HG03196 (cell line): ENCODE measurements around the gene PABPN1L.

Experiments used
- ATAC-seq: cut with Tn5 transposase; IDR thresholded peaks from one replicate; pipeline ENCODE4 v1.9.1; 2021; ENCODE audit not compliant: unreplicated experiment

PABPN1L gene

DNA sequence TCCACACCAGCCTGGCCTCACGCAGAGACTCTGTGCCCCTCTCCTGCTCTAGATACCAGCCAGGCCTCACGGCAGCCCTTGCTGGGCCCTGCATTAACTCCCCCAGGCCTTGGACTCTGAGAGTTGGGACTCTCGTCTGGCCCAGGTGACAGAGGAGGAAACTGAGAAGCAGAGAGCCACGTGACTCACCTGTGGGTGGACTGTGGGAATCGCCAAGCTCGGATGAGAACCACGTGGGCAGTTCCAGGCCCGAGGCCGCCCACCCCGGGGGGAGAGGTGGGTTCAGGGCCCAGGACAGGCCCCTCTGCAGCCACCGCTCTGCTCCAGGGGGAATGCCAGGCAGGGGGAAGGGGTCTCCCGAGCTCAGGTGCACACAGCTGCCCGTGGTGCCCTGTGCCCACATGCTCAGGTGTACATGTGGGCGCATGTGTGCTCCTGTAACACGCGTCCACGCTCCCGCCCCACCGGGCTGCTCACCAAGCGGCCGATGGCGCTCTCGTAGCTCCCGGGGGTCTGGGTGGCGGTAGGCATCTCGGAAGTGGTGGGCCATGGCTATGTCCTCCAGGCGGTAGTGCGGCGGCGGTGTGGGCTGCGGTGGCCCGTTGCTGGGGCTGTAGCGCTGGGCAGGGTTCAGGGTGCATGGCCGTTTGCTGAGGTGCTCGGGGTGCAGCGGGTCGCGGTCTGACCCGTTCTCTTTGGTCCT is 18.3 kb upstream of the PABPN1L start:
- ATAC-seq: no peak

DNA sequence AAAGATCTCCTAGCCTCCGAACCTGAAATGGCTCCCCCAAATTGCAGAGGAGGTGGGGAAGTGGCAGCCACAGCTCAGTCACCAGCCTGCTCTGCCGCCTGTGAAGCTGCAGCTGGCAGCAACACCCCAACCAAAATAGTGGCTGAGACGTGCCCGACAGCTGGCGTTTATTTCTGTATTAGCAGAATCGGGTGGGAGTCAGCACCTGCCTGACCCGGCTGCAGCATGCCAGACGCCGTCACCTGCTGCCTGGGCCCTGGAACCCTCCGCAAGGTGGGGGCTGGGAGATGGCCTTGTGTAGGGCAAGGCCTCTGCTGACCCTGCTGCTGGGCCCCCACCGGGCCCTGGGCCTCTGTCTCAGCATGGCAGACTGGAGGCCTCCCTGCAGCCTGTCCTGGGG is 17.5 kb upstream of the PABPN1L start:
- no peak for ATAC-seq

DNA sequence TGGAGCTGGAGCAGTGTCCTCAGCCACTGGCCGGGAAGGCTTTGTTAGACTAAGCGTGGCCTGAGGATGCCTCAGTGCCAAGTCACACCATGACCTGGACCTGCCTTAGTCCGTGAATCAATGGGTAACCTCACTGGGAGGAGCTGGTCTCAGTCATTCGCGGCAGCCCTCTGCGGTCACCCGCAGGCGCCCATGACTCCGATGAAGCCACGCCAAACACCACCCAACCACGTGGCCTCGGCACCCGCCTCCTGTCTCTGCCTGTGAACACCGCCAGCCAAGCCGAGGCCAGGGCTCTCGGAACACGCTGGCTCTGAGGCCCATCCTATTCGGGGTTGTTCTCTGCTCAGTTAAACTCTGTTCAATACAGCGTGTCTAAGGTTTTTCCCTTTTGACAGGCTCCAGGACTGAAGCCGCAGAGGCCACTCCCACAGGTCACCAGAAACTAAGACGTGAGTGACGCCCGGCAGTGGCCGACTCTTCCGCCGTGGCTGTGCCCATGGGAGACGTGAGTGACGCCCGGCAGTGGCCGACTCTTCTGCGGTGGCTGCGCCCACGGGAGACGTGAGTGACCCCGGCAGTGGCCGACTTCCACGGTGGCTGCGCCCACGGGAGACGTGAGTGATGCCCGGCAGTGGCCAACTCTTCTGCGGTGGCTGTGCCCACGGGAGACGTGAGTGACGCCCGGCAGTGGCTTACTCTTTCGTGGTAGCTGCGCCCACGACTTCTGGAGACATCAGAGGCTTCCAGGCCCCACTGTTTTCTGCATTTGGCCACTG is 16.8 kb upstream of the PABPN1L start:
- ATAC-seq: no peak

DNA sequence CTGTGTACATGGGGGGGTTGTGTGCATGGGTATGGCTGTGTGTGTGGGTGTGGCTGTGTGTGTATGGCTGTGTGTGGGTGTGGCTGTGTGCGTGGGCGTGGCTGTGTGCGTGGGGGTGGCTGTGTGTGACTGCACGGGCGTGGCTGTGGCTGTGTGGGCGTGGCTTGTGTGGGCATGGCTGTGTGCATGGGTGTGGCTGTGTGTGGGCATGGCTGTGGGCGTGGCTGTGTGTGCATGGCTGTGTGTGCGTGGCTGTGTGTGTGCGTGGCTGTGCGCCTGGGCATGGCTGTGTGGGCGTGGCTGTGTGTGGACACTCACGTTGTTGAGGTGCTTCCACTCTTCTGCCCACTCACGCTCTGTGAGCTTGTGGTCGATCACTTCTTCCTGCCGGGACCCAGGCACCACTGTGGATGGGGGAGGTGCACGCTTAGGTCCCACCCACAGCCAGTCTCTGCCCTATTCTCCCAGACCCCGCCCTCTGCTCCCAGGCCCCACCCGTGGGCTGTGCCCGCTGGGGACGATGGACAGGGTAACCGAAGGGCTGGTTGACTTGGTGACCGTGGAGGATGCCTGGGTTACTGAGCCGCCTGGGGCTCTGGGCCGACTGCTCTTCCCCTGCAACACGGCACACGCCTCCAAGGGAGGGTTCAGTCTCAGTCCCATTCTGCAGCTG is 16.0 kb upstream of the PABPN1L start:
- ATAC-seq: no peak

DNA sequence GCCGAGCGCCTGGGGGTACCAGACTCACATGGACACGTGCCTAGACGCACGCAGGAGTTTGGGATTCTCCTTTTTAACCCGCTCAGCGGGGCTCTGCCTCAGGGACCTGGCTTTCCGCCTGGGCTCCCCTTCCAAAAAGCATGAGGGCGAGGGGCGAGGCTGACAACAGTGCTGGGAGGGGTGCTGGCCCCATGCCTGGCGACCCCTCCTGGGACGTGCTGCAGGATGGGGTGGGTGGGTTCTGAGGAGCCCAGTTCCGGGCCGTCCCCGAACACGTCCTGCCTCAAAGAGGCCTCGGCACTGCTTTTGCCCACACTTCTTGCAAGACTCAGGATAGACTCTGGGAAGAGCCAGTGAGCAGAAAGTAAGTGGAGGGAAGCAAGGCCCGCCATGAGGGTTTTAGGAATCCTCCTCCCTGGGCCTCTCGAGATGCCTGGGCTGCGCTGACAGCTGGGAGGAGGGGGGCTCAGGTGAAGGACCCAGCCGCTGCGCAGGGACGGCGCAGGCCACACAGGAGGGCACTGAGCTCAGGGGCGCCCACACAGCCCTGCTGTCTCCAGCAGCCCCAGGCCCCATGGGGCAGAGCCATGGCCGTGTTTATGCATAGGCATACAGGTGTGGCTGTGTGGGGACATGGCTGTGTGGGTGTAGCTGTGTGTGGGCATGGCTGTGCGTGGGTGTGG is 15.4 kb upstream of the PABPN1L start:
- ATAC-seq: no peak

DNA sequence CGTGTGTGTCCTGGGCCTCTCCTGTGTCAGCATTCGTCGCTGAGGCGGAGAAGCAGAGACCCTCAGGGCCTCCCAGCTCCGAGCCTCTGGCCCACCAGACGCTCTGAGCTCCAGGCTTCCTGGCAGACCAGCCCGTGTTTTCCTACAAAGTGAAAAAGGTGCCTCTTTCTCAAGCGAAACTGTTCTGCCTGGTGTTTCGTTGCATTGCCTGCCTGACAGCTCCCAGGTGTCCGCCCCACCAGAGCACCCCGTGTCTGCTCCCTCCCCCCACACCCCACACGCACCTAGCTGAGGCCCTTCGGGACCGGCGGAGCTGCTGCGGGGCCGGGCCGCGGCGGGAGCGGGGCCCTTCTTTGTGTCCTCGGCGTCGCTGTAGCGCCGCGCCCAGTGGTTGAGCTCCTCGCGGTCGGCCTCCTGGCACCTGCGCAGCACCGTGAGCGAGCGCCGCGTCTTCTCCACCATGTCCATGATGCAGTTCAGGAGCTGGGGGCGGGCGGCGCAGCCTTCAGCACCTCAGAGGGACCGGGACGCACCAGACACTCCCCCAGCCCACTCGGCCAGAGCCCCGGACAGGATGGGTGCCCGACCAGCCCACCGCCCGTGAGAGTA is 14.7 kb upstream of the PABPN1L start:
- ATAC-seq: no peak

DNA sequence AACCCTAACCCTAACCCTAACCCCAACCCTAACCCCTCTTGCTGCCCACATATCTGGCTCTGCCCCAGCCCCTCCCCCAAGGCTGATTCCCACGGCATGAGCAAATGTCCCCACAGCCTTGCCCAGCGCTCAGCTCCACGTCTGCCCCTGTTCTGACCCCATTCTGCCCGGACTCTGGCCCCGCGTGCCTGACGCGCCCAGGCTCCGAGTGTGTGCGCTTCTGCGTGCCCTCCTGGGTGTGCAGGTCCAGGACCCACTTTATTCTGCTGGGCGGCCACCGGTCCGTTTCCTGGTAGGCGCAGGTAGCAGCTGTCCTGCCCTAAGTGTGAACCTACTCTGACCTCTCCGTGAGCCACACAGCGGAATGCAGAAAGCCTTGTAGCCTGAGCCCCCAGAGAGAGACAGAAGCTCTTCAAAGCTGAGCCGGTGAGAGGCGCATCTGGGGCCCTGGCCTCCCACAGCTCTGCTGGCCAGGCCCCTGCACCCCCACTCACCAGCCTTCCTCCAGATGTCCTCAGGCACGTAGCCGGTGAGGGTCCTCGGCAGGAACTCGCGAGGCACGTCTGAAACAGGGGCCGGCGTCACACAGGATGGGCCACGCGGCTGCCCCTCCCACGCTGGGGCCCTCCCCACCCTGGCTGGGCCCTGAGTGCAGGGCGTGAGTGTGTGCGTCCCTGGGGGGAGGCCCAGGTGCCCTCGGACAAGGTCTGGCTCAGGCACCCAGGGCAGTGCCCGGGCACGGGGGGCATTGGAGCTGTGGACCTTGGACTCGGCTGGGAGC is 14.0 kb upstream of the PABPN1L start:
- ATAC-seq: no peak

DNA sequence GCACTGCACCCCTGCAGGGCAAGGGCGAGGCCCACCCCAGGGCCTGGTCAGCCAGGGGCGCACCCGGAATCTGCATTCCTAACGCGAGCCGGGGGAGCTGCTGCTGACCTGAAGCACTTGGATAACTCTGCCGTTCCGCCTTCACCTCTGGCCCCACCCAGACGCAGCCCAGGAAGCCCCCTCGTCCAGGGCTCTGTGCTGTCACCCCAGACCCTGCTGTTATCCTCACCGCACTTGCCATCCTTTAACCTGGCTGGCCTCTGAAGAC is 13.3 kb upstream of the PABPN1L start:
- ATAC-seq: no peak

DNA sequence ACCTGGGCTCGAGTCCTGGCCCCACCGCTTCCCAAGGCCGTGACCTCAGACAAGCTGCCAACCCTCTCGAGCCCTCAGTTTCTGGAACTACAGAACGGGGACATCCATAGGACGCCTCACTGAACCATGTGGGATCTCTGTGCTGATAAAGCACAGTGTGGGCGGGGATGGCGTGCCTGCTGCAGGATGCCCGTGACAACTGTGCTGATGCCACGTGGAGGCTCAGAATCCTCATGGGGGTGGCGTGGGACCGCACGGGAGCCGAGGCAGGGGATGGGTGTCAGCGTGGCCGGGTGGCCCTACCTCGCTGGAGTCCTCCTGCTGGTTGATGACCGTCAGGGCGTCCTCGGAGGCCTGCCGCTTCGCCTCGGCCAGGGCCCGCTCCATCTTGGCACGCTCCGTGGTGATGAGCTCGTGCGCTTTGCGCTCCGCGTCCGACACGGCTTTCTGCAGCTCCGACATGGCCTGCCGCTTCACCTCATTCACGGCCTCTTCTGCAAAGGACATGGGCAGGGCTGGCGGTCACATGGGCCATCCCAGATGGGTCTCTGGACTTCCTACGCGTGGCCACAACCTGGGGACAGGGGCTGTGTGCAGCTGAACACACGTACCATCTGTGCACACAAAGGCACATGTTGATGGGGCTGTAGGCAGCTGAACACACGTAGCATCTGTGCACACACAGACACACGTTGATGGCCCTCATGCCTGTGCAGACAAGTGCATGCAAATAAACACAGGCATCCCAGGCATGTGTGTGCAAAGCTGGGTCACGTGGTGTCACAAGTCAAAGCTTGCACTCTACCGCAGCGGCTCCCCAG is 12.7 kb upstream of the PABPN1L start:
- no peak for ATAC-seq

DNA sequence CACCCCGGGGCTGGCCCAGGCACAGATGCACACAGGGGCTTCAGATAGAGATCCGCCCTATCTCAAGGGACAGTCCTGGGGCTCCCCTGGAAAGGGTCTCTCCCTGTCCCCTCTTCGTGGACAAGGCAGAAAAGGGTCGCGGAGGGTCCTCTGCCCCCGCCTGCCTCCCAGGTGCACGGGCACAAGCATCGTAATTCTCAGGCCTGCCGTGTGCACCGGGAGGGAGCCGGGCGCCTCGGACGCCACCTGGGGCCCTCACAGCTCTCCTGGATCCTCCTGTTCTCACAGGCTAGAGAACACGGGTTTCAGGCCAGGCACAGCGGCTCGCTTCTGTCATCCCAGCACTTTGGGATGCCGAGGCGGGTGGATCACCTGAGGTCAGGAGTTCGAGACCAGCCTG is 11.9 kb upstream of the PABPN1L start:
- ATAC-seq: no peak

DNA sequence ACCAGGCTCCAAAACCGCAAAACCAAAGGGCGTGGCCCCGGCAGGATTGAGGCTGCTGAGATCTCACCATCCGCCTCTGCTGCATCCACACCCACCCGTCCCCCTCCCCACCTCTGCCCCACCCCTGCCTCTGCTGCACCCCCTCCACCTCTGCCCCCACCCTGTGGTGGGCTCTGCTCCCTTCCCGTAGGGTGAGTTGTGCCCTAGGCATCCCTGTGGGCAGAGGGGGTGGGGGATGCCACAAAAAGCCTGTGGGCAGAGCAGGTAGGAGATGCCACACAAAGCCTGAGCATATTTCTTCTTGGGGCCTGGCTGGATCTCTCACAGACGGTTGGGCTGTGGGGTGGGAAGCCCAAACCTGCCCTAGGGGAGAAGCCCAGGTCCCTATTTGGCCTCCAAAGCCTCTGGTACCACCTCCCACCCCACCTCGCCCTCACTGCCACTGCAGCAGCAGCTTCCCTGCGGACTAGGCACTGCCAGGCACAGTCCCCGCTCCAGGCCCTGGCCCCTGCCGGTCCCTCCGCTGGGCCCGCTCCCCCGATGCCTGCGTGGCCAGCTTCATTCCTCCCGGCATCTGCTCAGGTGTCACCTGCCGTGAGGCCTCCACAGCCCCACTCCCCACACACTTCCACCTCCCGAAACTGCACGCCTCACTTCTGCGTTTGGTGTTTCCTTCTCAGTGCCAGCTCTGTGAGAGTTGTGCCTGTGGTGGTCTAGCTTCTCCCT is 11.3 kb upstream of the PABPN1L start:
- ATAC-seq: no peak

DNA sequence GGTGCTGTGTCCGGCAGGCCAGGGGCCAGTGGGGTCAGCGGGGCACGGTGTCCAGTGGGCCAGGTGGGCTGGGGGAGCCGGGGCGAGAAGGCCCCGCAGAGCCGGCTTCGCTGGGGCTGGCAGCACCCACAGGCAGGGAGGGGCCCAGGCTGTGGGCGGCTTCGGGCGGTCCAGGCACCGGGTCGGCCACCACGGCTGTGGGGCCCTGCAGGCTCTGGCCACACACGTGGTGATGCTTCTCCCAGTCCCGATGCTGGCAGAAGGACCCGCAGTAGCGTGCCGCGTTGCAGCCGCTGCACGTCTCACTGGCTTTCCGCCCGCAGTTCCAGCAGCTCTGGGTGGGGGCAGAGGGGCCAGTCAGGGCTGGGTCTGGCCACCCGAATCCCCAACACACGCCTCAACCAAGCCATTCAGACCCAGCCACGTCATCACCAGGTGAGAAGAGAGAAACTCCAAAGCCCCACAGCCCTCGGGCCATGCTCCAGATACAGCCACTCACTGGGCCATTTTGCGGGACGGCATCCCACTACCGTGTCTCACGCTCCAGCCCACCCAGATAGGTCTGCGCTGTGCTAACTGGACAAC is 10.6 kb upstream of the PABPN1L start:
- no peak for ATAC-seq

DNA sequence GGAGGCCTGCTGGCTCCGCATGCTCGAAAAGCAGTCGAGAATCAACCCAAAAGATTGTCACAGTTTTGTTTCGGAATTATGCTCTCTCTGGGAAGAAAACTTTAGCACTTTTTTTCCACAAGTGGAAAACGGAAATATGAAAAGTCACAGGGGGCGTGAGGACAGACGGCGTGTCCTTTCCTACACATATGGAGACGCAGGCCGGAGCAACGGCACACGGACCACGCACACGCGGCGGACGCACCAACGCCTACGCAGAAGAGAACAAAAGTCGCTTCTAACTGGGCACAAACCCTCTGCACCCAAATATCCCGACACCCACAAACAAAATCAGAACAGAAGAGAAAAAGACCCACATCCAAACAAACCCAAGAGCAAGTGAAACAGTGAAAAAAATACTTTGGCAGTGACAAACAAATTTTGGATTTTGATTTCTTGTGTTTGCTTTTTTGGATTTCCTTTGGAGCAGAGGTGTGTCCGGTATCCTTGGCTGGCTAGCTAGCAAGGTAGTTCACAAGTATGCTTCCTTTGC is 9.3 kb upstream of the PABPN1L start:
- ATAC-seq: no peak

DNA sequence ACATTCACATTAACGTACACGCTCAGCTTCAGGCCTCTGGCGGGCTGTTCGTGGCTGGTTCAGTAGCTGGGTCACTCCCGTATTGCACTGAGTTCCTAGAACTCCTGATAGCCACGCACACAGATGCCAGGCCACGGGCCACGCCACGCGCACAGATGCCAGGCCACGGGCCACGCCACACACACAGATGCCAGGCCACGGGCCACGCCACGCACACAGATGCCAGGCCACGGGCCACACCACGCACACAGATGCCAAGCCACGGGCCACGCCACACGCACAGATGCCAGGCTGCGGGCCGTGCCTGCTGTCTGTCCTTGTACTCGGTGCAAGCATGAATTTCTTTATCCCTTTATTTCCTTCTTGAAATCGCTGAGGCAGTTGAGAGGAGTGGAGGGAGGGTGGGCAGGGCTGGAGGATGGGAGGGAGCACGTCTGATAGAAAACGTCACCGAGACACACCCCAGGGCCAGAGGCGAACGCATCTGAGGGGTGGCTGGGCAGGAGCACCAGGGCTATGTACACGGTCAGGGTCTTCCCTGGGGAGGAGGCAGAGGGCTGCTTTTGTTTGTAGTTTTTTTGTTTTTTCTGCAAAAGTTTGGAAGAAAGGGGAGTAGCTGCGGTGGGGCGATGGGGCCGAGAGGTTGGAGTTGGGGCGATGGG is 8.6 kb upstream of the PABPN1L start:
- no peak for ATAC-seq

DNA sequence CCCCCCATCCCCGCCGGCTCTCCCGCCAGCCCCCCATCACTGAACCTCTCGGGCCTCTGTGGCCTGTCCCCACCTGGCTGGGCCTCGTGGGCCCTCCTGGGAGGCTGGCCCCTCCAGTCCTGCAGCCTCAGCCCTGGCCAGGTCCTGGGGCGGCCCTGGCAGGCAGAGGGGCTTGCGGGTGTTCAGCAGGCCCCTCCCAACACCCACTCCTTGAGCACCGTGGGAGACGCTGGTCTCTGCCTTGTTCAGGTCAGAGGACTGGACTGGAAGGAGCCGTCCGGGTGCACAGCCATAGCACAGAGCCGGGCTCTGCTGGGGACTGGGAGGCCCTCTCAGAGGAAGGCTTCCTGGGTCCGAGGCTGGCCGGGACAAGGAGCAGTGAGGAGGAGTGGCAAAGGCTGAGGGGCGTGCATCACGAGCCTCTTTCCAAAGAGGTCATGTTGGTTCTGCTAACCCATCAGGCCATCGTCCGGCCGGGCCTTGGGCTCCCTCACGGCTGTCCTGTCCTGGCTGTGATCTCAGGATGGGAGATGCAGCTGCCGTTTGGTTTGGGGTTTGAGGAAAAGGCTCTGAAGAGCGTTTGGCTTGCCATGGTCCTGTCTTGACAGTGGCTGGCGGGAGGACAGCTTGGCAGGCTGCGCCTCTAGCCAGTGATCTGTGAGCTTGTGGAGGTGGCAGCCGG is 6.3 kb upstream of the PABPN1L start:
- ATAC-seq: no peak

DNA sequence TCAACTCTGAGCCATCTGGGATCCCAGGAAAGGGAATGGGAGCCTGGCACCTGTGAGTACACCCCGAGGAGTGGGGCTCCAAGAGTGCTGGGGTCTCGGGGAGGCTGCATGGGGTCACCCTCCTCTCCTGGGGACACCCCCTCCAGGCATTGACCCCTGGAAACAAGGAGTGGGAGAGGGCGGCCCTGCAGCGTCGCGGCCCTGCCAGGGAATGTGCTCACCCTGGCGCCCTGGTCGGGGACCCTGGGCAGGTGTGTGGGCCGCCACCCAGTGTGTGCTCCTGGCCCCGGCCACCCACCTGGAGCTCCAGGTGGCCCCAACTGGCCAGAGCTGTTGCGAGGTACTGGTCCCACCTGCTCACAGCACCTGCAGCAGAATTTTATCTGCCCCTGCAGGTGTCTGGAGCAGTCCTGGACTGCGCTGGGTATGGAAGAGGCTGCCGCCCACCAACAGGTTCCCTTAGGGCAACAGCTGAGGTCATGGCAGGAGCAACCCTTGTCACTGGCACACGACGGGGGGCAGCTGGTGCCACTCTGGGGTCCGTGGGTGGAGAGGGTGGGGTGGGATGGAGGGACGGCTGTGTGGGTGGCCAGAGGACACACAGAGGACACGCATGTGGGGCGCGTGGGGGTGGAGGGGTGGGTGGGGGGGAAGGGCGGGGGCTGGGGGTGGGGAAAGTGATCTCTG is 5.4 kb upstream of the PABPN1L start:
- no peak for ATAC-seq

DNA sequence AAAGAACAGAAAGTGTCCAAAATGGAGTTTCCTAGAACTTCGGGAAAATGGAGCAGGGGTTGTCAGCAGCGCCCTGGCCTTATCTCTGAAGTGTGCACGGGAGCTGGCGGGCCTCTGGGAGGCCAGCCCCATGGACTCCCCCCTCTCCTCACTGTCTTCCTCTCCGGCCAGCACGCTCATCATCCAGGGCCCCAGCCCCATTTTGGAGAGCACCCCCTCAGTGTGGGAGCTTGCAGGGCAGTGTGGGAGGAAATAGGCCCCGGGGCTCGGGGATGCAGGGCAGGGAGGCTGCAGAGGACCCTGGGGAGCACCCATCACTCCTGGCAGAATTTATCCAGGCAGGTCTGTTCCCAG is 4.9 kb upstream of the PABPN1L start:
- ATAC-seq: no peak
